Fibroblast of lung (primary cell): ENCODE results near the gene ANKFY1. TPM values are rescaled to one million over a fixed set of nuclear protein-coding genes. Genes with fewer than 3 reads are reported as not detected.

Source experiments
- DNase-seq, 2 donors: peaks; one replicate each; pipeline versions ENCODE4 v3.0.0 to v3.0.0-alpha.2; 2010; ENCODE audit warnings: low read depth in 2 of 2
- H2AFZ ChIP-seq: 2 replicates; pipeline ENCODE4 v1.5.1; 2012; ENCODE audit warnings: low read length, control low read depth, inconsistent platforms
- H3K27ac ChIP-seq: 2 replicates; pipeline ENCODE4 v1.5.1; 2011; ENCODE audit warnings: low read length, control low read depth; ENCODE audit not compliant: insufficient read depth
- H3K27me3 ChIP-seq: 2 replicates; pipeline ENCODE4 v1.5.1; 2011; ENCODE audit warnings: mild to moderate bottlenecking, low read length; ENCODE audit not compliant: control insufficient read depth, insufficient read depth
- H3K36me3 ChIP-seq: 2 replicates; pipeline ENCODE4 v1.5.1; 2011; ENCODE audit warnings: low read length; ENCODE audit not compliant: control insufficient read depth, insufficient read depth
- H3K4me1 ChIP-seq: 2 replicates; pipeline ENCODE4 v1.5.1; 2011; ENCODE audit warnings: low read length; ENCODE audit not compliant: control insufficient read depth, insufficient read depth; ENCODE audit errors: extremely low read depth
- H3K4me2 ChIP-seq: 2 replicates; pipeline ENCODE4 v1.5.1; 2011; ENCODE audit warnings: low read length, control low read depth; ENCODE audit not compliant: insufficient read depth; ENCODE audit errors: extremely low read depth
- H3K4me3 ChIP-seq, 4 experiments: fragments of 200-600 bp in 1 of 4; sonication (generic) in 1 of 4; replicated peaks in 1 of 4; 2 replicates each; pipeline ENCODE4 v1.5.1; 2011 to 2016; ENCODE audit warnings: low read length in 4 of 4, low read depth in 3 of 4, mild to moderate bottlenecking in 3 of 4, control low read depth in 2 of 4, inconsistent platforms in 1 of 4, mixed read lengths in 1 of 4; ENCODE audit not compliant: insufficient read depth in 1 of 4; ENCODE audit errors: control extremely low read depth in 1 of 4
- H3K79me2 ChIP-seq: 2 replicates; pipeline ENCODE4 v1.5.1; 2012; ENCODE audit warnings: mild to moderate bottlenecking, low read length, inconsistent platforms; ENCODE audit not compliant: control insufficient read depth, insufficient read depth
- H3K9ac ChIP-seq: 2 replicates; pipeline ENCODE4 v1.5.1; 2011; ENCODE audit warnings: mild to moderate bottlenecking, low read length, control low read depth; ENCODE audit not compliant: insufficient read depth
- H3K9me3 ChIP-seq: 2 replicates; pipeline ENCODE4 v1.5.1; 2012; ENCODE audit warnings: low read depth, low read length; ENCODE audit not compliant: control insufficient read depth, insufficient read depth
- H4K20me1 ChIP-seq: 2 replicates; pipeline ENCODE4 v1.5.1; 2011; ENCODE audit warnings: low read length; ENCODE audit not compliant: control insufficient read depth, insufficient read depth; ENCODE audit errors: extremely low read depth
- CTCF ChIP-seq, 2 donors: IDR thresholded peaks in 1 of 2; conservative IDR thresholded peaks in 1 of 2; 1 replicate in 1 of 2; 2 replicates in 1 of 2; pipeline ENCODE4 v1.5.1; 2011 to 2012; ENCODE audit warnings: low read length in 2 of 2, control low read depth in 1 of 2, inconsistent platforms in 1 of 2, low read depth in 1 of 2, mild to moderate bottlenecking in 1 of 2
- EZH2 ChIP-seq: IDR thresholded peaks from 2 replicates; pipeline ENCODE4 v1.5.1; 2012; ENCODE audit warnings: low read length, control low read depth, mild to moderate bottlenecking; ENCODE audit errors: missing control alignments
- polyA plus RNA-seq, 2 donors: library from polyadenylated mRNA; depleted of rRNA in 1 of 2; stranded (reverse) in 1 of 2; unstranded in 1 of 2; fragments of >200 nt; gene quantifications; 2 replicates each; pipeline ENCODE4 v1.2.1, GENCODE V29; 2011 to 2012; ENCODE audit warnings: missing spikeins in 1 of 2
- total RNA-seq: library from RNA; depleted of rRNA; stranded (reverse); fragments of >200 nt; gene quantifications from 2 replicates; pipeline ENCODE4 v1.2.1, GENCODE V29; 2014

ANKFY1 gene
- total and polyA plus RNA-seq, 2 donors (not counting 1 experiment from before 2014, with no cell fraction given) = 26.1 to 34.0 TPM

GRCh38 chr17:4220655-4221054 is 43.1 kb downstream of the ANKFY1 start:
- Histone ChIP-seq H3K9me3 (no peaks in the 10 kb centered on the region), H3K4me1 (peaks cover 2% of the 10 kb centered on the region), H3K79me2 (no peaks in the 10 kb centered on the region), H2AFZ (no peak overlapping the region), H3K36me3 (peaks cover 5% of the 10 kb centered on the region), H3K9ac (no peak overlapping the region), H4K20me1 (no peaks in the 10 kb centered on the region), H3K27me3 (no peaks in the 10 kb centered on the region), H3K4me2 (no peak overlapping the region), H3K4me3 (no peak overlapping the region), H3K27ac (no peak overlapping the region)
- no peak for TF ChIP-seq EZH2
- no peak for TF ChIP-seq CTCF (conservative IDR thresholded peaks at IDR 0.05 in 1 of 2, IDR thresholded peaks at IDR 0.05 in 1 of 2; ENCODE audit: low read depth in 1 of 2, low read length in 2 of 2)
- DNase-seq = no peak

DNA sequence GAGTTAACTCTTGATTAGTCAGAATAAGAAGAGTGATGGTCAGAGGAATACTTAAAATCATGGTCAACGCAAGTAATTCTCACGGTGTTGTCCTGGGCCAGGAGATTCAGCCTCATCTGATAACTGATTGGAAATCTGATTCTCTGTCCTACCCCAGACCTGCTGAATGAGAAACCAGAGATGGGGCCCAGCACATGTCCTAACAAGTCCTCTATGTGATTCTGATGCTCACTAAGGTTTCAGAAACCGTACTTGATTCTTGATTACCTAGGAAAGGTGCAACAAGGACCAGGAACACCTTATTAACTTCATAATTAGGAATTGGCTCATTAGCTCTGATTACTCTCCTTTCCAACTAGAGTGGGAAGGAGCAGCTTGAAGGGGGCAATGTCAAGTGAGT is 44.5 kb downstream of the ANKFY1 start:
- no peak overlapping the region for H3K9ac ChIP-seq
- H3K27ac ChIP-seq = no peak overlapping the region
- H3K79me2 ChIP-seq = no peaks in the 10 kb centered on the region
- H3K27me3 ChIP-seq = no peaks in the 10 kb centered on the region
- DNase-seq = no peak
- H3K4me1 ChIP-seq = peaks cover 2% of the 10 kb centered on the region
- no peaks in the 10 kb centered on the region for H3K9me3 ChIP-seq
- TF ChIP-seq EZH2 = no peak
- no peak for TF ChIP-seq CTCF (conservative IDR thresholded peaks at IDR 0.05 in 1 of 2, IDR thresholded peaks at IDR 0.05 in 1 of 2; ENCODE audit: low read depth in 1 of 2, low read length in 2 of 2)
- no peak overlapping the region for H3K4me3 ChIP-seq
- H3K4me2 ChIP-seq = no peak overlapping the region
- peaks cover 5% of the 10 kb centered on the region for H3K36me3 ChIP-seq
- H4K20me1 ChIP-seq = no peaks in the 10 kb centered on the region
- no peak overlapping the region for H2AFZ ChIP-seq

GRCh38 chr17:4215882-4216570 is 47.8 kb downstream of the ANKFY1 start:
- H3K36me3 ChIP-seq = peaks cover 3% of the 10 kb centered on the region
- no peak overlapping the region for H3K4me3 ChIP-seq
- no peaks in the 10 kb centered on the region for H4K20me1 ChIP-seq
- H3K27ac ChIP-seq = no peak overlapping the region
- H3K4me2 ChIP-seq = no peak overlapping the region
- H3K9ac ChIP-seq = no peak overlapping the region
- H3K27me3 ChIP-seq = no peaks in the 10 kb centered on the region
- DNase-seq = no peak
- no peak overlapping the region for H2AFZ ChIP-seq
- H3K4me1 ChIP-seq = peaks cover 2% of the 10 kb centered on the region
- no peaks in the 10 kb centered on the region for H3K9me3 ChIP-seq
- TF ChIP-seq EZH2 = no peak
- TF ChIP-seq CTCF (conservative IDR thresholded peaks at IDR 0.05 in 1 of 2, IDR thresholded peaks at IDR 0.05 in 1 of 2; ENCODE audit: low read depth in 1 of 2, low read length in 2 of 2) = no peak
- no peaks in the 10 kb centered on the region for H3K79me2 ChIP-seq
